GM23248 (cell line): ENCODE results near the gene GATAD2B.

Source experiments
- EZH2 ChIP-seq: fragments of 200-600 bp; sonication (generic); IDR thresholded peaks from 2 replicates; pipeline ENCODE4 v1.6.1; 2018; ENCODE audit warnings: antibody characterized with exemption, mild to moderate bottlenecking; ENCODE audit not compliant: insufficient read depth, poor library complexity, severe bottlenecking
- EZH2phosphoT487 ChIP-seq: fragments of 200-600 bp; sonication (generic); IDR thresholded peaks from 2 replicates; pipeline ENCODE4 v1.6.1; 2018; ENCODE audit warnings: antibody characterized with exemption, moderate library complexity, mild to moderate bottlenecking, low read depth; ENCODE audit not compliant: insufficient read depth

DNA sequence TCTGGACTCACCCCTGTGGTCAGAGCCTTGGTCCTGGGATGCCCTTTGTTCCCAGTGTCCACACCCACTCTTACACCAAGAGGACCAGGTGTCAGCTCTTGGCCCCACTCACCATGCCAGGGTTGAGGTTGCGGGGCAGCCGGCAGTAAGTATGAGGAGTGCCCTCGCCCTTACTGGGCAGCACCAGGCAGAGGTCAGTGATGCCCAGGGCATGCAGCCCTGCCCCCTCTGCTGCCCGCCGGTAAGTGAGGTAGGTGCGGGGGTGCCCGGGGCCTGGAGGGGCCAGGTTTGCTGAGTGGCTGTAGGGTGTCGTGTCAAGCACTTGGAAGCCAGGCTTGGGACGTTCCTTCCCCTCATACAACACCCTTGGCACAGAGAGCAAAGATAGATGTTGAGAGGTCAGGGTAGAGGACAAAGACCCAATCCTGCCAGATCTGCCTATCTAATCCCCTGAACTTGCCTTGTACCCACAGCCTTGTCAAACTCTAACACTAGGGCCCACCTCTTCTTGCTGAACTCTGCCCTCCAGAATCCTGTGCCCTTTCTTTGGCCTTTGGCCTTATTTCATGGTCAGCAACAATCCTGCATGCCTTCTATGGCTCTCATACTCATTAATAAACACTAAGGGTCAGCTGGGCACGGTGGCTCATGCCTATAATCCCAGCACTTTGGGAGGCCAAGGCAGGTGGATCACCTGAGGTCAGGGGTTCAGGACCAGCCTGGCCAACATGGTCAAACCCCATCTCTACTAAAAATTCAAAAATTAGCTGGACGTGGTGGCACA, 20.2 kb upstream of the GATAD2B start:
- no peak for TF ChIP-seq EZH2phosphoT487
- no peak for TF ChIP-seq EZH2
